GM23248 (cell line): ENCODE results near the gene KRT9.

Experiments used
- EZH2 ChIP-seq: fragments of 200-600 bp; sonication (generic); IDR thresholded peaks from 2 replicates; pipeline ENCODE4 v1.6.1; 2018; ENCODE audit warnings: antibody characterized with exemption, mild to moderate bottlenecking; ENCODE audit not compliant: insufficient read depth, poor library complexity, severe bottlenecking
- EZH2phosphoT487 ChIP-seq: fragments of 200-600 bp; sonication (generic); IDR thresholded peaks from 2 replicates; pipeline ENCODE4 v1.6.1; 2018; ENCODE audit warnings: antibody characterized with exemption, moderate library complexity, mild to moderate bottlenecking, low read depth; ENCODE audit not compliant: insufficient read depth

GRCh38 chr17:41522301-41523224 lies 49.3 kb downstream of the KRT9 start:
- TF ChIP-seq EZH2phosphoT487, result no peak
- TF ChIP-seq EZH2, result no peak
